B cell (primary cell): ENCODE measurements around the gene LRRN4CL. TPM values are rescaled to one million over a fixed set of nuclear protein-coding genes. Genes with fewer than 3 reads are reported as not detected.
A peak's percentile ranks its signal among the peaks of the same experiment; 100 is the strongest.

Source experiments
- ATAC-seq: fragments of 200-7000 bp; cut with Tn5 transposase; one replicate; pipeline ENCODE4 v1.10.0; 2021; ENCODE audit warnings: low read depth, mild to moderate bottlenecking, moderate number of reproducible peaks, moderate library complexity
- CTCF ChIA-PET: fragments of 350-600 bp; sonication (Branson Sonifier 250); formaldehyde crosslinking; loops from one replicate; lab custom pipeline; 2021; ENCODE audit warnings: antibody characterized with exemption, inconsistent platforms; lab: Charles Lee
- POLR2A ChIA-PET: fragments of 350-600 bp; sonication (Branson Sonifier 250); formaldehyde crosslinking; loops from one replicate; lab custom pipeline; 2021; ENCODE audit warnings: antibody characterized with exemption; lab: Charles Lee
- DNase-seq: peaks from one replicate; pipeline ENCODE4 v3.0.0; 2013
- H2AFZ ChIP-seq: 2 replicates; pipeline ENCODE4 v1.6.1; 2012; ENCODE audit warnings: mild to moderate bottlenecking, low read depth, low read length; ENCODE audit not compliant: insufficient read depth, poor library complexity, severe bottlenecking
- H3K27ac ChIP-seq, 2 donors: 1 replicate in 1 of 2; 2 replicates in 1 of 2; pipeline ENCODE4 v1.5.1; 2012 to 2013; ENCODE audit warnings: low read length in 2 of 2, mild to moderate bottlenecking in 2 of 2, moderate library complexity in 1 of 2
- H3K27me3 ChIP-seq, 4 experiments: fragments of 200-600 bp in 1 of 4; sonication (generic) in 1 of 4; replicated peaks in 1 of 4; 1 replicate in 2 of 4; 2 replicates in 2 of 4; pipeline versions ENCODE4 v1.6.1 to v1.7.0; 2013 to 2016; ENCODE audit warnings: low read length in 3 of 4, mild to moderate bottlenecking in 2 of 4, mixed read lengths in 1 of 4, moderate library complexity in 1 of 4; ENCODE audit not compliant: insufficient read depth in 4 of 4, control insufficient read depth in 3 of 4; ENCODE audit errors: control extremely low read depth in 1 of 4
- H3K36me3 ChIP-seq, 2 experiments: replicated peaks in 1 of 2; 1 replicate in 1 of 2; 2 replicates in 1 of 2; pipeline versions ENCODE4 v1.6.1 to v1.7.1; 2013; ENCODE audit warnings: low read length in 1 of 2; ENCODE audit not compliant: insufficient read depth in 2 of 2, control insufficient read depth in 1 of 2; ENCODE audit errors: control extremely low read depth in 1 of 2, extremely low read depth in 1 of 2
- H3K4me1 ChIP-seq, 2 donors: fragments of 200-600 bp in 1 of 2; sonication (generic) in 1 of 2; 1 replicate in 1 of 2; 2 replicates in 1 of 2; pipeline versions ENCODE4 v1.5.1 to v1.6.1; 2013 to 2017; ENCODE audit warnings: low read length in 2 of 2; ENCODE audit not compliant: control insufficient read depth in 2 of 2, insufficient read depth in 2 of 2
- H3K4me2 ChIP-seq: replicated peaks from 2 replicates; pipeline ENCODE3; 2012; ENCODE audit warnings: mild to moderate bottlenecking, low read depth, low read length; ENCODE audit not compliant: poor library complexity, severe bottlenecking
- H3K4me3 ChIP-seq, 5 experiments: fragments of 200-600 bp in 1 of 5; sonication (generic) in 1 of 5; 1 replicate in 3 of 5; 2 replicates in 2 of 5; pipeline versions ENCODE4 v1.5.1 to v1.7.0; 2011 to 2016; ENCODE audit warnings: low read length in 4 of 5, mild to moderate bottlenecking in 4 of 5, low read depth in 2 of 5, control low read depth in 1 of 5, moderate library complexity in 1 of 5; ENCODE audit not compliant: insufficient read depth in 1 of 5; ENCODE audit errors: control extremely low read depth in 1 of 5, extremely low read depth in 1 of 5
- H3K79me2 ChIP-seq: fragments of 200-600 bp; sonication (generic); one replicate; pipeline ENCODE4 v1.6.0; 2016; ENCODE audit warnings: low read length; ENCODE audit not compliant: control insufficient read depth, insufficient read depth
- H3K9ac ChIP-seq: fragments of 200-600 bp; sonication (generic); 2 replicates; pipeline ENCODE4 v1.6.1; 2017; ENCODE audit warnings: mild to moderate bottlenecking, low read length, moderate library complexity
- H3K9me3 ChIP-seq, 3 donors: one replicate each; pipeline versions ENCODE4 v1.6.1 to v1.7.1; 2013; ENCODE audit warnings: low read length in 2 of 3; ENCODE audit not compliant: control insufficient read depth in 2 of 3, insufficient read depth in 1 of 3; ENCODE audit errors: control extremely low read depth in 1 of 3
- H4K20me1 ChIP-seq: 2 replicates; pipeline ENCODE4 v1.6.0; 2012; ENCODE audit warnings: mild to moderate bottlenecking, low read length; ENCODE audit not compliant: insufficient read depth, control insufficient read depth, poor library complexity, severe bottlenecking
- H3K27ac Mint-ChIP-seq: one replicate; pipeline ENCODE4 v1.8.0; 2021; ENCODE audit warnings: mixed read lengths
- H3K27me3 Mint-ChIP-seq: one replicate; pipeline ENCODE4 v1.8.0; 2021; ENCODE audit warnings: mixed read lengths
- H3K4me1 Mint-ChIP-seq: one replicate; pipeline ENCODE4 v1.8.0; 2021; ENCODE audit warnings: mixed read lengths
- H3K4me3 Mint-ChIP-seq: one replicate; pipeline ENCODE4 v1.8.0; 2021; ENCODE audit warnings: mixed read lengths
- H3K9me3 Mint-ChIP-seq: one replicate; pipeline ENCODE4 v1.8.0; 2022; ENCODE audit warnings: mixed read lengths; ENCODE audit not compliant: insufficient read depth
- CTCF ChIP-seq: fragments of 200-600 bp; IDR thresholded peaks from one replicate; pipeline ENCODE4 v1.8.0; 2022; ENCODE audit warnings: antibody characterized with exemption, mild to moderate bottlenecking
- EZH2 ChIP-seq: IDR thresholded peaks from 2 replicates; pipeline ENCODE4 v1.6.1; 2012; ENCODE audit warnings: borderline replicate concordance, low read depth, mild to moderate bottlenecking, moderate library complexity, low read length; ENCODE audit not compliant: insufficient read depth, poor library complexity, severe bottlenecking
- WGBS: methylation state at CpG from one replicate; pipeline ENCODE4 v1.1.5; 2013; ENCODE audit warnings: missing lambda C conversion rate; ENCODE audit not compliant: insufficient coverage; 5-methylcytosine and 5-hydroxymethylcytosine counted together
- intact Hi-C: fragments of 100-400 bp; cut with micrococcal nuclease; formaldehyde crosslinking; loops from one replicate; pipeline ENCODE4 v1.10.0; 2022
- polyA plus RNA-seq: library from polyadenylated mRNA; depleted of rRNA; stranded (reverse); fragments of >200 nt; gene quantifications from 2 replicates; pipeline ENCODE4 v1.2.3, GENCODE V29; 2012
- total RNA-seq, 2 donors: library from RNA; stranded (reverse); fragments of 120-200 nt in 1 of 2; gene quantifications; 1 replicate in 1 of 2; 2 replicates in 1 of 2; pipeline versions ENCODE4 v1.2.3 to v1.2.4, GENCODE V29; 2013 to 2022

The LRRN4CL gene
- total and polyA plus RNA-seq, 2 donors (not counting 1 experiment from before 2014, with no cell fraction given) = 0.03 to 0.25 TPM

DNA sequence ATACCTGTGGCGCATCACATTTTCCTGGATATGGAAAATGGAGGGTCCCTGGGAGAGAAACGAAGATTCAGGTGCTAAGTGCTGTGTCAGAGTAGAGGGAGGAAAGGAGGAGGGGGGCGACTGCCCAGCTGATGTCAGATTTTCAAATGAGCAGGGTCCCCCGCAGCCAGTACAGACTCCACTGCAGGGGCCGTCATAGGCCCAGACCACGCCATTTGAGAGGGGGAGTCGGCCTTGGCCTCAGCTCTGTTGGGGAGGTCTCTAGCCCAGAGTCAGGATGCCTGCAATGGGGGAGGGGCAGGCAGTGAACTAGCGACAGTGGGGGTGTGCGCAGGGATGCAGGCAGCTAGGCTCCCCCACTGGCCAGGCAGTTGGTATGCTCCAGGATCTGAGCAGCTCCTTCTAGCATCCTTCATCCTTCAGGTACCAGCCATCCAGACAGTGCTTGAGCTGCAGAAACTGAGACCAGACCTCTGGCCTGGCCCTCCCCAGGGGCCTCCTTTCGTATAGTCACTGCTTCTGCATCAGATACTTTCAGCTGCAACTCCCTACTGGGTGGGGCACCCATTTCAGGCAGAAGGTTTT lies 18.0 kb upstream of the LRRN4CL start, which contains the start of the genes BSCL2 and GNG3:
BSCL2 (minus strand) TSS at position 148 of the 585 bp plus-strand sequence. CDS start 229 bp downstream, outside the sequence.
GNG3 (plus strand) TSS at position 400 of the 585 bp plus-strand sequence. CDS start 620 bp downstream, outside the sequence.
- Histone ChIP-seq H3K27ac (peak within 1 kb of the TSS; percentile 90 to 93), H3K36me3 (peaks cover 0 to 18% of the 10 kb centered on the region in 2 experiments), H3K4me1 (peaks cover 39 to 52% of the 10 kb centered on the region in 2 donors), H3K9me3 (no peaks in the 10 kb centered on the region), H3K79me2 (peaks cover 25% of the 10 kb centered on the region), H4K20me1 (no peaks in the 10 kb centered on the region), H3K4me3 (peak within 1 kb of the TSS; percentile 39 to 91 (median 69)), H3K9ac (peak within 1 kb of the TSS; percentile 89), H3K27me3 (no peaks in the 10 kb centered on the region), H2AFZ (peak within 1 kb of the TSS; percentile 99), H3K4me2 (peak within 1 kb of the TSS; percentile 95)
- Mint-ChIP-seq H3K4me3 (peak within 1 kb of the TSS; percentile 92), H3K27ac (peak within 1 kb of the TSS; percentile 95), H3K4me1 (peaks cover 55% of the 10 kb centered on the region), H3K9me3 (no peaks in the 10 kb centered on the region), H3K27me3 (no peaks in the 10 kb centered on the region)
- ATAC-seq (no peak), DNase-seq (peak; percentile 52)
- WGBS = 93% methylated on average over 9 of the region's 10 CpGs
- ChIA-PET POLR2A (interaction anchor here (0.6 to 6.5 kb wide), 8 partner anchors 20 to 174 kb away, joined by 3 to 66 read pairs (median 7); partner anchors contain the start of genes B3GAT3, C11orf98, CSKMT and HNRNPUL2), CTCF (interaction anchor here (0.7 to 3.3 kb wide), 8 partner anchors 10 to 174 kb away, joined by 3 to 13 read pairs (median 4); partner anchors contain the start of genes HNRNPUL2, SLC3A2 and TTC9C)
- intact Hi-C loops = loop anchor here (2.0 to 5.0 kb wide), 4 partner anchors 115 to 173 kb away; partner anchors contain the start of genes EEF1G, SLC3A2 and TUT1
- TF ChIP-seq EZH2 = no peak
- no peak for TF ChIP-seq CTCF
